Measurements from ENCODE around the gene RPUSD3. TPM values are rescaled to one million over a fixed set of nuclear protein-coding genes. Genes with fewer than 3 reads are reported as not detected.

RPUSD3 gene
- total RNA-seq, 1 experiment from 2014 or later = 53.2 TPM

- Histone ChIP-seq H3K4me3 (no peak overlapping the region), H3K4me2 (no peak overlapping the region), H3K79me2 (ENCODE audit: low read depth) (peaks cover 11% of the 10 kb centered on the region), H4K20me1 (ENCODE audit: insufficient read depth) (no peaks in the 10 kb centered on the region; the same call in 1 of the 2 replicates), H3K9me2 (ENCODE audit: insufficient read depth) (no peaks in the 10 kb centered on the region), H3K27me3 (ENCODE audit: insufficient read depth, low read depth) (no peaks in the 10 kb centered on the region), H3K4me1 (replicated peaks; ENCODE audit: insufficient read depth) (peaks cover 28% of the 10 kb centered on the region), H3K27ac (no peak overlapping the region), H3K36me3 (ENCODE audit: low read depth) (no peaks in the 10 kb centered on the region), H3F3A (ENCODE audit: insufficient read depth, low read depth) (peaks cover 15% of the 10 kb centered on the region), H3K9me3 (ENCODE audit: insufficient read depth, low read depth) (no peaks in the 10 kb centered on the region), H2AFZ (no peak overlapping the region)
- BruUV-seq (replicated peaks) = no TSS peak
- CTCF ChIA-PET = interaction anchor here (0.6 kb wide), 1 partner anchor 319 kb away, joined by 3 read pairs; no protein-coding TSS in a partner anchor
- TF ChIP-seq, protein P1, sequence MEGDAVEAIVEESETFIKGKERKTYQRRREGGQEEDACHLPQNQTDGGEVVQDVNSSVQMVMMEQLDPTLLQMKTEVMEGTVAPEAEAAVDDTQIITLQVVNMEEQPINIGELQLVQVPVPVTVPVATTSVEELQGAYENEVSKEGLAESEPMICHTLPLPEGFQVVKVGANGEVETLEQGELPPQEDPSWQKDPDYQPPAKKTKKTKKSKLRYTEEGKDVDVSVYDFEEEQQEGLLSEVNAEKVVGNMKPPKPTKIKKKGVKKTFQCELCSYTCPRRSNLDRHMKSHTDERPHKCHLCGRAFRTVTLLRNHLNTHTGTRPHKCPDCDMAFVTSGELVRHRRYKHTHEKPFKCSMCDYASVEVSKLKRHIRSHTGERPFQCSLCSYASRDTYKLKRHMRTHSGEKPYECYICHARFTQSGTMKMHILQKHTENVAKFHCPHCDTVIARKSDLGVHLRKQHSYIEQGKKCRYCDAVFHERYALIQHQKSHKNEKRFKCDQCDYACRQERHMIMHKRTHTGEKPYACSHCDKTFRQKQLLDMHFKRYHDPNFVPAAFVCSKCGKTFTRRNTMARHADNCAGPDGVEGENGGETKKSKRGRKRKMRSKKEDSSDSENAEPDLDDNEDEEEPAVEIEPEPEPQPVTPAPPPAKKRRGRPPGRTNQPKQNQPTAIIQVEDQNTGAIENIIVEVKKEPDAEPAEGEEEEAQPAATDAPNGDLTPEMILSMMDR (conservative IDR thresholded peaks at IDR 0.05) = no peak
- no peak for TF ChIP-seq EZH2 (IDR thresholded peaks at IDR 0.05; ENCODE audit: low read depth)
- no peak for DNase-seq
- POLR2A ChIA-PET (ENCODE audit: unreplicated experiment) = no interaction called here
- intact Hi-C loops (cut with micrococcal nuclease; ENCODE audit: unreplicated experiment) = no loop called here
Measured at GRCh38 chr3:9846931-9847488, 3.2 kb upstream of the RPUSD3 start.

- POLR2A ChIA-PET (ENCODE audit: unreplicated experiment) = no interaction called here
Measured at GRCh38 chr3:9846231-9846630, 2.4 kb upstream of the RPUSD3 start.

DNA sequence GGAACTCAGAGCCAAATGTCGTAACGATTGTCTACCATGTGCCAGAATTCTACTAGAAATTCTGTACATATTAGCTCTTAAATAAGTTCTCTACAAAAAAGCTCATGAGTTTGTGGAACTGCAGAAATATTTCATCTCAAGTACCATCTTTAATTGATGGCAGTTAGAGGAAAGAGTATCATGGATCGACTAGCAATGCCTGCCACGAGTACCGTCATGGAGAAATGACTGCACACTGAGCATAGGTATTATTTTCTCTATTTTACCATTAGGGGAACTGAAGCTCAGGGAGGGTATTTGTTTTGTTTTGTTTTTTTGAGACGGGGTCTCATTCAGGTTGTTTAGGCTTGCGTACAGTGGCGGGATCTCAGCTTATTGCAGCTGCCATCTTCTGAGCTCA, 2.8 kb downstream of the RPUSD3 start:
- no peak for DNase-seq
- H2AFZ ChIP-seq = no peak overlapping the region

More at GRCh38 chr3:9846231-9846630, 2.4 kb upstream of the RPUSD3 start:
- H3K79me2 ChIP-seq (ENCODE audit: low read depth) = peaks cover 15% of the 10 kb centered on the region
- no peaks in the 10 kb centered on the region; the same call in 1 of the 2 replicates for H4K20me1 ChIP-seq (ENCODE audit: insufficient read depth)
- H2AFZ ChIP-seq = no peak overlapping the region
- peaks cover 27% of the 10 kb centered on the region for H3K4me1 ChIP-seq (replicated peaks; ENCODE audit: insufficient read depth)
- BruUV-seq (replicated peaks) = no TSS peak
- H3K27ac ChIP-seq = no peak overlapping the region
- H3K4me2 ChIP-seq = no peak overlapping the region
- H3F3A ChIP-seq (ENCODE audit: insufficient read depth, low read depth) = peaks cover 15% of the 10 kb centered on the region
- no peaks in the 10 kb centered on the region for H3K9me2 ChIP-seq (ENCODE audit: insufficient read depth)
- intact Hi-C loops (cut with micrococcal nuclease; ENCODE audit: unreplicated experiment) = no loop called here
- no peak for DNase-seq
- CTCF ChIA-PET = interaction anchor here (0.7 kb wide), 1 partner anchor 360 kb away, joined by 6 read pairs; no protein-coding TSS in a partner anchor
- peaks cover 6% of the 10 kb centered on the region for H3K36me3 ChIP-seq (ENCODE audit: low read depth)
- TF ChIP-seq EZH2 (IDR thresholded peaks at IDR 0.05; ENCODE audit: low read depth) = no peak
- TF ChIP-seq, protein P1 (conservative IDR thresholded peaks at IDR 0.05) = no peak
- H3K27me3 ChIP-seq (ENCODE audit: insufficient read depth, low read depth) = no peaks in the 10 kb centered on the region
- H3K4me3 ChIP-seq = no peak overlapping the region
- H3K9me3 ChIP-seq (ENCODE audit: insufficient read depth, low read depth) = no peaks in the 10 kb centered on the region

More for the DNA sequence above, 2.8 kb downstream of the RPUSD3 start:
- no peak overlapping the region for H3K27ac ChIP-seq
- intact Hi-C loops (cut with micrococcal nuclease; ENCODE audit: unreplicated experiment) = loop anchor here (5.0 kb wide), 1 partner anchor 56 kb away; no protein-coding TSS in a partner anchor
- H3K79me2 ChIP-seq (ENCODE audit: low read depth) = peaks cover 15% of the 10 kb centered on the region
- peaks cover 15% of the 10 kb centered on the region for H3F3A ChIP-seq (ENCODE audit: insufficient read depth, low read depth)
- CTCF ChIA-PET = no interaction called here
- no TSS peak for BruUV-seq (replicated peaks)
- POLR2A ChIA-PET (ENCODE audit: unreplicated experiment) = interaction anchor here (0.6 kb wide), 2 partner anchors 105 to 463 kb away, joined by 3 read pairs; no protein-coding TSS in a partner anchor
- H3K9me2 ChIP-seq (ENCODE audit: insufficient read depth) = no peaks in the 10 kb centered on the region; the same call in 1 of the 2 replicates
- peaks cover 20% of the 10 kb centered on the region for H3K4me1 ChIP-seq (replicated peaks; ENCODE audit: insufficient read depth)
- H3K4me2 ChIP-seq = no peak overlapping the region
- no peak overlapping the region for H3K4me3 ChIP-seq
- TF ChIP-seq EZH2 (IDR thresholded peaks at IDR 0.05; ENCODE audit: low read depth) = no peak
- TF ChIP-seq, protein P1 (conservative IDR thresholded peaks at IDR 0.05) = no peak
- peaks cover 11% of the 10 kb centered on the region for H3K36me3 ChIP-seq (ENCODE audit: low read depth)
- no peaks in the 10 kb centered on the region for H3K27me3 ChIP-seq (ENCODE audit: insufficient read depth, low read depth)
- H3K9me3 ChIP-seq (ENCODE audit: insufficient read depth, low read depth) = no peaks in the 10 kb centered on the region
- H4K20me1 ChIP-seq (ENCODE audit: insufficient read depth) = no peaks in the 10 kb centered on the region; the same call in 1 of the 2 replicates
